A549 (cell line): ENCODE results near the gene NDUFS8. TPM values are rescaled to one million over a fixed set of nuclear protein-coding genes. Genes with fewer than 3 reads are reported as not detected.

Source experiments
- ATAC-seq, 2 experiments: fragments of 200-7000 bp in 1 of 2; fragments of >200 bp in 1 of 2; cut with Nextera tagmentation in 1 of 2; cut with Tn5 transposase in 1 of 2; 3 replicates each; pipeline versions ENCODE4 v1.8.0 to v1.9.1; 2018 to 2020; ENCODE audit warnings: mild to moderate bottlenecking in 1 of 2, moderate library complexity in 1 of 2
- CTCF ChIA-PET: fragments of 300-600 bp; sonication (Branson Sonifier 250); formaldehyde crosslinking; extraction: SDS; loops from one replicate; lab custom pipeline; 2021; ENCODE audit warnings: antibody characterized with exemption, inconsistent platforms; lab: Yijun Ruan, JAX
- POLR2A ChIA-PET: fragments of 350-600 bp; formaldehyde crosslinking; extraction: SDS; loops from one replicate; lab custom pipeline; 2021; ENCODE audit warnings: antibody characterized with exemption, inconsistent platforms; lab: Yijun Ruan, JAX
- DNase-seq, 2 experiments: peaks; one replicate each; pipeline versions ENCODE4 v3.0.0 to v3.0.0-alpha.2; 2011 to 2016; ENCODE audit warnings: low read depth in 1 of 2, low spot score in 1 of 2
- FAIRE-seq: peaks from 2 replicates; lab custom pipeline; 2011; peaks lifted over from hg19 to GRCh38; lab: Jason Lieb, UNC
- H3K27ac ChIP-seq, 2 experiments: fragments of >200 bp; sonication (Bioruptor Twin); formaldehyde crosslinking; 3 replicates each; pipeline ENCODE4 v1.5.1; 2016 to 2017
- H3K4me1 ChIP-seq: fragments of >200 bp; sonication (Bioruptor Twin); formaldehyde crosslinking; 3 replicates; pipeline ENCODE4 v1.6.1; 2016
- H3K4me2 ChIP-seq: fragments of >200 bp; sonication (Bioruptor Twin); formaldehyde crosslinking; 3 replicates; pipeline ENCODE4 v1.6.1; 2016
- H3K4me3 ChIP-seq: fragments of >200 bp; sonication (Bioruptor Twin); formaldehyde crosslinking; 3 replicates; pipeline ENCODE4 v1.5.1; 2016
- H3K9me3 ChIP-seq: fragments of >200 bp; sonication (Bioruptor Twin); formaldehyde crosslinking; 3 replicates; pipeline ENCODE4 v1.6.1; 2016
- ATOH8 ChIP-seq: fragments of 250-450 bp; sonication (Bioruptor Pico); IDR thresholded peaks from 2 replicates; pipeline ENCODE4 v1.5.0; 2020; ENCODE audit warnings: low read depth, mild to moderate bottlenecking, moderate library complexity
- CBX2 ChIP-seq: fragments of 200-600 bp; sonication (generic); IDR thresholded peaks from 2 replicates; pipeline ENCODE4 v1.6.1; 2016; ENCODE audit warnings: low read depth, mild to moderate bottlenecking, borderline replicate concordance
- CBX8 ChIP-seq: fragments of 200-600 bp; sonication (generic); IDR thresholded peaks from 2 replicates; pipeline ENCODE4 v1.6.1; 2016
- CHD2 ChIP-seq: fragments of 150-350 bp; IDR thresholded peaks from 2 replicates; pipeline ENCODE4 v1.6.1; 2014; ENCODE audit warnings: low read length; ENCODE audit not compliant: partially characterized antibody
- EHMT2 ChIP-seq: fragments of 200-600 bp; sonication (generic); IDR thresholded peaks from 2 replicates; pipeline ENCODE4 v1.6.1; 2016; ENCODE audit warnings: antibody characterized with exemption, low read depth, mild to moderate bottlenecking, moderate library complexity
- FOSB ChIP-seq: fragments of 250-450 bp; sonication (Bioruptor Pico); IDR thresholded peaks from 2 replicates; pipeline ENCODE4 v1.5.0; 2020; ENCODE audit warnings: mild to moderate bottlenecking, moderate library complexity
- FOSL2 ChIP-seq, 2 experiments: fragments of 450-650 bp in 1 of 2; fragments of >200 bp in 1 of 2; sonication (Bioruptor Twin) in 1 of 2; formaldehyde crosslinking; IDR thresholded peaks; 2 replicates each; pipeline versions ENCODE4 v1.5.0 to v1.6.1; 2016 to 2020; ENCODE audit warnings: mild to moderate bottlenecking in 1 of 2, moderate library complexity in 1 of 2
- FOXS1 ChIP-seq: fragments of 250-450 bp; sonication (Bioruptor Pico); IDR thresholded peaks from 2 replicates; pipeline ENCODE4 v1.5.0; 2020; ENCODE audit warnings: mild to moderate bottlenecking, moderate library complexity
- GATA3 ChIP-seq: IDR thresholded peaks from 2 replicates; pipeline ENCODE4 v1.6.1; 2012; ENCODE audit warnings: borderline replicate concordance
- HDAC2 ChIP-seq: fragments of 200-600 bp; sonication (generic); IDR thresholded peaks from 2 replicates; pipeline ENCODE4 v1.6.1; 2016
- HOXB5 ChIP-seq: fragments of 250-450 bp; sonication (Bioruptor Pico); IDR thresholded peaks from 2 replicates; pipeline ENCODE4 v1.5.0; 2020; ENCODE audit warnings: mild to moderate bottlenecking, moderate library complexity
- MYC ChIP-seq: IDR thresholded peaks from 2 replicates; pipeline ENCODE4 v1.6.1; 2012; ENCODE audit warnings: mild to moderate bottlenecking, inconsistent platforms, low read length, improper control_type of control experiment, borderline replicate concordance
- NPAS2 ChIP-seq: fragments of 250-450 bp; sonication (Bioruptor Pico); IDR thresholded peaks from 2 replicates; pipeline ENCODE4 v1.8.0; 2022; ENCODE audit warnings: mild to moderate bottlenecking, moderate library complexity, borderline replicate concordance
- RAD21 ChIP-seq, 2 experiments: fragments of >200 bp in 1 of 2; sonication (Bioruptor Twin) in 1 of 2; formaldehyde crosslinking in 1 of 2; IDR thresholded peaks in 1 of 2; conservative IDR thresholded peaks in 1 of 2; 2 replicates in 1 of 2; 3 replicates in 1 of 2; pipeline ENCODE4 v1.6.1; 2012 to 2018; ENCODE audit warnings: inconsistent platforms in 1 of 2
- RARB ChIP-seq: fragments of 250-450 bp; sonication (Bioruptor Pico); IDR thresholded peaks from 2 replicates; pipeline ENCODE4 v1.8.0; 2021; ENCODE audit warnings: mild to moderate bottlenecking, moderate library complexity
- RNF2 ChIP-seq: fragments of 200-600 bp; sonication (generic); IDR thresholded peaks from 2 replicates; pipeline ENCODE4 v1.6.1; 2016; ENCODE audit warnings: low read depth, mild to moderate bottlenecking, antibody characterized with exemption, moderate library complexity, borderline replicate concordance
- TP53 ChIP-seq: fragments of 250-450 bp; sonication (Bioruptor Pico); IDR thresholded peaks from 2 replicates; pipeline ENCODE4 v1.5.0; 2021; ENCODE audit warnings: mild to moderate bottlenecking, moderate library complexity
- ZC3H11A ChIP-seq: fragments of 450-650 bp; IDR thresholded peaks from 2 replicates; pipeline ENCODE4 v1.6.1; 2014; ENCODE audit warnings: antibody characterized with exemption, mild to moderate bottlenecking
- WGBS: methylation state at CpG from one replicate; pipeline ENCODE4 v1.1.6; 2017; ENCODE audit errors: missing lambda C conversion rate; 5-methylcytosine and 5-hydroxymethylcytosine counted together
- polyA plus RNA-seq, 4 experiments: library from polyadenylated mRNA; depleted of rRNA in 3 of 4; stranded (reverse); fragments of >200 nt; fragmentation: RNase III in 1 of 4; extraction: RNeasy Plus Mini Kit Qiagen cat#74134 plus additional on column Dnase treatment in 1 of 4; gene quantifications; 2 replicates in 3 of 4; 3 replicates in 1 of 4; pipeline ENCODE4 v1.2.3, GENCODE V29; 2011 to 2017
- TF ChIP-seq, protein P1 (sequence below): fragments of 200-600 bp; sonication (generic); IDR thresholded peaks from 2 replicates; pipeline ENCODE4 v1.6.1; 2016; ENCODE audit warnings: antibody characterized with exemption, mild to moderate bottlenecking, moderate library complexity
- TF ChIP-seq, protein P2 (sequence below): IDR thresholded peaks from 2 replicates; pipeline ENCODE4 v1.6.1; 2012
- TF ChIP-seq, protein P3 (sequence below): fragments of >200 bp; sonication (Bioruptor Twin); formaldehyde crosslinking; IDR thresholded peaks from 2 replicates; pipeline ENCODE4 v1.6.1; 2016
- TF ChIP-seq, protein P4 (sequence below): fragments of 450-650 bp; IDR thresholded peaks from 2 replicates; pipeline ENCODE4 v1.6.1; 2014; ENCODE audit warnings: antibody characterized with exemption
- TF ChIP-seq, protein P5 (sequence below): fragments of >200 bp; sonication (Bioruptor Twin); formaldehyde crosslinking; IDR thresholded peaks from 3 replicates; pipeline ENCODE4 v1.6.1; 2016
- TF ChIP-seq, protein P6 (sequence below): fragments of 150-350 bp; IDR thresholded peaks from 2 replicates; pipeline ENCODE4 v1.6.1; 2014; ENCODE audit warnings: low read depth, mild to moderate bottlenecking, low read length

Gene NDUFS8
- polyA plus RNA-seq, 2 of the 4 experiments (the other 2 are of a cell fraction) = 71.0 to 298 TPM

GRCh38 chr11:68013611-68014156 lies 16.8 kb upstream of the NDUFS8 start (continued):
- TF ChIP-seq RAD21 (conservative IDR thresholded peaks at IDR 0.05 in 1 of 2, IDR thresholded peaks at IDR 0.05 in 1 of 2) (no peak), FOSL2 (IDR thresholded peaks at IDR 0.05) (no peak), FOSL2 (CRISPR knock-in tag; IDR thresholded peaks at IDR 0.05) (no peak), NPAS2 (peak; percentile 54; the same call in 1 of the 2 replicates), CBX2 (no peak), ATOH8 (CRISPR knock-in tag) (no peak), FOXS1 (CRISPR knock-in tag) (no peak)
- TF ChIP-seq, protein P1, sequence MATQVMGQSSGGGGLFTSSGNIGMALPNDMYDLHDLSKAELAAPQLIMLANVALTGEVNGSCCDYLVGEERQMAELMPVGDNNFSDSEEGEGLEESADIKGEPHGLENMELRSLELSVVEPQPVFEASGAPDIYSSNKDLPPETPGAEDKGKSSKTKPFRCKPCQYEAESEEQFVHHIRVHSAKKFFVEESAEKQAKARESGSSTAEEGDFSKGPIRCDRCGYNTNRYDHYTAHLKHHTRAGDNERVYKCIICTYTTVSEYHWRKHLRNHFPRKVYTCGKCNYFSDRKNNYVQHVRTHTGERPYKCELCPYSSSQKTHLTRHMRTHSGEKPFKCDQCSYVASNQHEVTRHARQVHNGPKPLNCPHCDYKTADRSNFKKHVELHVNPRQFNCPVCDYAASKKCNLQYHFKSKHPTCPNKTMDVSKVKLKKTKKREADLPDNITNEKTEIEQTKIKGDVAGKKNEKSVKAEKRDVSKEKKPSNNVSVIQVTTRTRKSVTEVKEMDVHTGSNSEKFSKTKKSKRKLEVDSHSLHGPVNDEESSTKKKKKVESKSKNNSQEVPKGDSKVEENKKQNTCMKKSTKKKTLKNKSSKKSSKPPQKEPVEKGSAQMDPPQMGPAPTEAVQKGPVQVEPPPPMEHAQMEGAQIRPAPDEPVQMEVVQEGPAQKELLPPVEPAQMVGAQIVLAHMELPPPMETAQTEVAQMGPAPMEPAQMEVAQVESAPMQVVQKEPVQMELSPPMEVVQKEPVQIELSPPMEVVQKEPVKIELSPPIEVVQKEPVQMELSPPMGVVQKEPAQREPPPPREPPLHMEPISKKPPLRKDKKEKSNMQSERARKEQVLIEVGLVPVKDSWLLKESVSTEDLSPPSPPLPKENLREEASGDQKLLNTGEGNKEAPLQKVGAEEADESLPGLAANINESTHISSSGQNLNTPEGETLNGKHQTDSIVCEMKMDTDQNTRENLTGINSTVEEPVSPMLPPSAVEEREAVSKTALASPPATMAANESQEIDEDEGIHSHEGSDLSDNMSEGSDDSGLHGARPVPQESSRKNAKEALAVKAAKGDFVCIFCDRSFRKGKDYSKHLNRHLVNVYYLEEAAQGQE = no peak
- TF ChIP-seq, protein P2, sequence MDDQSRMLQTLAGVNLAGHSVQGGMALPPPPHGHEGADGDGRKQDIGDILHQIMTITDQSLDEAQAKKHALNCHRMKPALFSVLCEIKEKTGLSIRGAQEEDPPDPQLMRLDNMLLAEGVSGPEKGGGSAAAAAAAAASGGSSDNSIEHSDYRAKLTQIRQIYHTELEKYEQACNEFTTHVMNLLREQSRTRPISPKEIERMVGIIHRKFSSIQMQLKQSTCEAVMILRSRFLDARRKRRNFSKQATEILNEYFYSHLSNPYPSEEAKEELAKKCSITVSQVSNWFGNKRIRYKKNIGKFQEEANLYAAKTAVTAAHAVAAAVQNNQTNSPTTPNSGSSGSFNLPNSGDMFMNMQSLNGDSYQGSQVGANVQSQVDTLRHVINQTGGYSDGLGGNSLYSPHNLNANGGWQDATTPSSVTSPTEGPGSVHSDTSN = no peak

- Histone ChIP-seq H3K9me3 (no peaks in the 10 kb centered on the region), H3K4me2 (peak overlapping the region; percentile 96), H3K4me1 (peaks cover 83% of the 10 kb centered on the region), H3K4me3 (peak overlapping the region; percentile 8; the same call in 2 of the 3 replicates), H3K27ac (peak overlapping the region; percentile 99 to 100)
- FAIRE-seq (peak; percentile 94), ATAC-seq (peak; percentile 49 to 59), DNase-seq (peak; percentile 89 to 100)
- CTCF ChIA-PET = interaction anchor here (0.9 to 3.9 kb wide), 9 partner anchors 8 to 195 kb away, joined by 3 to 23 read pairs (median 4); partner anchors contain the start of gene UNC93B1
- POLR2A ChIA-PET = interaction anchor here (0.8 to 3.8 kb wide), 8 partner anchors 9 to 29 kb away, joined by 3 to 37 read pairs (median 6); partner anchors contain the start of gene NDUFS8
- WGBS = 0% methylated on average over 12 of the region's 16 CpGs
- TF ChIP-seq, protein P3, sequence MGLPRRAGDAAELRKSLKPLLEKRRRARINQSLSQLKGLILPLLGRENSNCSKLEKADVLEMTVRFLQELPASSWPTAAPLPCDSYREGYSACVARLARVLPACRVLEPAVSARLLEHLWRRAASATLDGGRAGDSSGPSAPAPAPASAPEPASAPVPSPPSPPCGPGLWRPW = no peak
- no peak for TF ChIP-seq ZC3H11A
- TF ChIP-seq EHMT2 = no peak
- TF ChIP-seq, protein P4, sequence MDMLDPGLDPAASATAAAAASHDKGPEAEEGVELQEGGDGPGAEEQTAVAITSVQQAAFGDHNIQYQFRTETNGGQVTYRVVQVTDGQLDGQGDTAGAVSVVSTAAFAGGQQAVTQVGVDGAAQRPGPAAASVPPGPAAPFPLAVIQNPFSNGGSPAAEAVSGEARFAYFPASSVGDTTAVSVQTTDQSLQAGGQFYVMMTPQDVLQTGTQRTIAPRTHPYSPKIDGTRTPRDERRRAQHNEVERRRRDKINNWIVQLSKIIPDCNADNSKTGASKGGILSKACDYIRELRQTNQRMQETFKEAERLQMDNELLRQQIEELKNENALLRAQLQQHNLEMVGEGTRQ = no peak
- no peak for TF ChIP-seq TP53 (CRISPR knock-in tag)
- TF ChIP-seq, protein P2 = peak; percentile 72; the same call in 1 of the 2 replicates
- TF ChIP-seq, protein P5, sequence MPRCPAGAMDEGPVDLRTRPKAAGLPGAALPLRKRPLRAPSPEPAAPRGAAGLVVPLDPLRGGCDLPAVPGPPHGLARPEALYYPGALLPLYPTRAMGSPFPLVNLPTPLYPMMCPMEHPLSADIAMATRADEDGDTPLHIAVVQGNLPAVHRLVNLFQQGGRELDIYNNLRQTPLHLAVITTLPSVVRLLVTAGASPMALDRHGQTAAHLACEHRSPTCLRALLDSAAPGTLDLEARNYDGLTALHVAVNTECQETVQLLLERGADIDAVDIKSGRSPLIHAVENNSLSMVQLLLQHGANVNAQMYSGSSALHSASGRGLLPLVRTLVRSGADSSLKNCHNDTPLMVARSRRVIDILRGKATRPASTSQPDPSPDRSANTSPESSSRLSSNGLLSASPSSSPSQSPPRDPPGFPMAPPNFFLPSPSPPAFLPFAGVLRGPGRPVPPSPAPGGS = peak; percentile 84; the same call in 1 of the 3 replicates
- TF ChIP-seq FOSB = peak; percentile 89
- TF ChIP-seq RARB (CRISPR knock-in tag) = peak; percentile 95
- peak; percentile 30; the same call in 1 of the 2 replicates for TF ChIP-seq MYC
- no peak for TF ChIP-seq CBX2
- TF ChIP-seq HOXB5 (CRISPR knock-in tag) = peak; percentile 73; the same call in 1 of the 2 replicates
- TF ChIP-seq CHD2 = no peak
- TF ChIP-seq RNF2 = no peak
- TF ChIP-seq HDAC2 = no peak
- TF ChIP-seq, protein P6, sequence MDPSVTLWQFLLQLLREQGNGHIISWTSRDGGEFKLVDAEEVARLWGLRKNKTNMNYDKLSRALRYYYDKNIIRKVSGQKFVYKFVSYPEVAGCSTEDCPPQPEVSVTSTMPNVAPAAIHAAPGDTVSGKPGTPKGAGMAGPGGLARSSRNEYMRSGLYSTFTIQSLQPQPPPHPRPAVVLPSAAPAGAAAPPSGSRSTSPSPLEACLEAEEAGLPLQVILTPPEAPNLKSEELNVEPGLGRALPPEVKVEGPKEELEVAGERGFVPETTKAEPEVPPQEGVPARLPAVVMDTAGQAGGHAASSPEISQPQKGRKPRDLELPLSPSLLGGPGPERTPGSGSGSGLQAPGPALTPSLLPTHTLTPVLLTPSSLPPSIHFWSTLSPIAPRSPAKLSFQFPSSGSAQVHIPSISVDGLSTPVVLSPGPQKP = no peak
- TF ChIP-seq CBX8 = no peak
- no peak for TF ChIP-seq NPAS2
- TF ChIP-seq GATA3 = peak; percentile 94
These were observed 16.1 kb upstream of the NDUFS8 start for GRCh38 chr11:68014157-68014946.
